GM19395 (cell line): Measurements from ENCODE around the gene TST.

ENCODE experiments used
- ATAC-seq: cut with Tn5 transposase; IDR thresholded peaks from one replicate; pipeline ENCODE4 v1.9.1; 2021; ENCODE audit warnings: mild to moderate bottlenecking, moderate library complexity; ENCODE audit not compliant: unreplicated experiment

TST gene

DNA sequence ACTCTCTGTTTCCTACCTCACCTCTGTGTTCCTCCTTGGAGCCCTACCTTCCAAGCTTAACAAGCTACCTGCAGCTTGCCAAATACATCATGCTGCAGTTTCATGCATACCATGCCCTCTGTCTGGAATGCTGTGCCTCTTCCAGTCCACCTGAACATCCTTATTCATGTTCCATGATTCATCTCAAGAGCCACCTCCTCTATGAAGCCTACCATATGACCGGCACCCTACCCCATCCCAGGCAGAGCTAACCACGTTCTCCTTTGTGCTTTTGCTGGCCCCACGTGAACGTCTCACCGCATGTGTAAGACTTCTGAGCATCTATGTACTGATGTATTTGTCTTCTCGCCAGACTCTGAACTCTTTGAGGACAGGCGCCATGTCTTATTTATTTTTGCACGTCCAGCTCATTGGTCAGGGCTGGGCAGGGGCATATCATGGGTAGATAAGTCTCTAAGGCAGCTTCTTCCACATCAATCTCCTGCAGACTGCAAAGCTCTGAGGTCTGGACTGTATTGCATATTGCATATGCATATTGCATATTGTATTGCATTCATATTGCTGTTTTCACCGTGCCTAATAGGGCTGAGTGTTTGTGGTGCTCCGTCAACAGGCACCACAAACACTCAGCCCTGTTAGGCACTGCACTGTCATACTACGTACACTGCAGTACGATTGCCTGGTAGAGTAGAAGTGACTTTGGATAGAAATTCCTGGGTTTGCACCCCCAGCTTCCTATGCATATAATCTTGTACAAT is 31.0 kb downstream of the TST start:
- ATAC-seq = no peak

DNA sequence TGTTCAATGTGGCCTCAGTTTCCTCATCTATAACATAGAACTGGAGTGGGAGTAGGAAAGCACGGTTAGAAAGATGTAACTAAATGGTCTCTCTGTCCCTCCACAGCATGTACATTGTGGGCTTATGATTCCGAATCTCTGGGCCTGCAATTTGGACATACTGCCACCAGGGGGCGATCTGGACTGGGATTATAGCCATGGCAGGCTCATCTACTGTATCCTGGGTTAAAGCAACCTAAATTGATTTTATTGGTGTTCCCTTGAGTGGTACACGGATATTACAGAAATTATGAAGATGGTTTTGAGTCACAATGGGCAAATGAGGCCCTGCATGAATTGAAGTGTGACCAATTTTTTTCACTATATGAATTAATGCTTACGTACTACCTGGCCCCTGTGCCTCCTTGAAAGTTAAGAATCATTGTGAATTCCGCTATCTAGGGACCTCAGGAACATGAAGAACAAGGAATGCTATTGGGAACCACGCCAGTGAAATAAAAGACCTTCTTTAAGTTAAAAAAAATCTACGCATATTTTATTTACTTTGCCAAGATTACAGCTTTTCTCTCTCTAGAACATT is 32.9 kb downstream of the TST start:
- ATAC-seq = no peak

DNA sequence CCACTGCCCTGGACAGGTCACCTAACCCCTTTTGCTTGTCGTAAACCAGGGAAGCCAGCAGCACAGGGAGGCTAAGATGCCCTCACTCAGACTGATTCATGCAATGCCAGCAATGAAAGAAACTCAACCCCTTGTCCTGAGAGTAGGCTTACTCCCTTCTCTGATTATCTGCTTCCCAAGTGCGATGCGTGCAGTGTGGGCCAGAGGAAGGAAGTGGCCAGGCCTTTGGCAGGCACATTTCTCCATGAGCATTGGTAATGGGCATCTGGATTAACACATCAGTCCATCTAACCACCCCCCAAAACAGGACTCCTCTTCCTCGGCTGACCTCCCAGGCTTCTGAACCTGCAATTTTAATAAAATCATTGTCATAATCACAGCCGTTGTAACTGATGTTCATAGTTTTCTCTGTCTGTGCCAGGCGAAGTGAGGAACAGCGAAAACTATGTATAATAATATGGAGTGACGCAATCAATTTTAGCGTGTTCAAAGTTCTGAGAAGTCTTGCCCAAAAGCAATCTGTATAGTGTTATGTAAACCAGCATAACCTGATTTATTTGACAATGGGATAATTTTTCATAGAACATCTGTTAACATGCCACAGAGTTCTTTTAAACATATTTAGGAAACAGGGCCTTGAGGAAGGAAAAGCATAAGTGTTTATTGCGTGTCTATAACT is 33.9 kb downstream of the TST start:
- ATAC-seq = no peak

DNA sequence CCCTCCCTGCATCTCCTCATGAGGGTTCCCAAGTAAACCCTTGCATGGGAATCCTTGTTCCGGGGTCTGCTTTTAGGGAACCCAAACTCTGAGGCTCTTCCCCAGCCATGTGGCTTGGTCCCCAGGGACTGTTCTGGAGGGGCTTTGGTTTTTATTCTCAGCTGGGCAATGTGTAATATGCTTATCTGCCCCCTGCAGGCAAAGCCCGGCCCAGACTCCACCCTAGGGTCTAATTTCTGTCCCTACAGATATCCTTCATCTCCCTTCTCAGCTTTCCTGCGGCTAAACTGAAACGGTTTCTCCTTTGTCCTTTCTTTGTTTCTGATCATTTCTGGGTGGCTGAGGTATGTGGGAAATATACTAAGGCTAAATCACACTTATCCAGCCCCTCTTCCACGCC is 37.1 kb downstream of the TST start:
- no peak for ATAC-seq

DNA sequence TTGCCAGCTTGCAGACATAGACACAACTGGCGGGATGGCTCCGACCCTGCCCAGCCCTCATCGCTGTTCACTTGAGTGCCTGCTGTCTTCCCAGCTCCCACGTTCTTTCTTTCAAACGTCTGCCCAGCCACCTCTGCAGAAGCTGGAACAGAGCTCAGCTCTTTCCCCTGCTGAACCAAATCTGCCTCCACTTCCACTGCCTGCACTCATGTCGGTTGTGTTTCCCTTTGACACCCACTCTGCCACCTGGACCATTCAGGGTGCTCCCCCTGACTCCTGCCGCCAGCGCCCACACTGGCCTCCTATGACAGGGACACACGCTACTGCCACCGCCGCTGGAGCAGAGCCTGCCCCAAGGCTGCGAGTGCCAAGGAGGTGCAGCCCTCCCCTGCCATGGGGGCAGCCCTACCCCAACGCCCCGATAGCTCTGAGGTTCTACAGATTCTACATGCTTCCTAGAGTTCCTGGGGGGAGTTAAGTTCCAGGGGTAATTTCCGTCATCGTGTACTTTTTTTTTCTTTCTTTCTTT is 37.9 kb downstream of the TST start:
- ATAC-seq = no peak

DNA sequence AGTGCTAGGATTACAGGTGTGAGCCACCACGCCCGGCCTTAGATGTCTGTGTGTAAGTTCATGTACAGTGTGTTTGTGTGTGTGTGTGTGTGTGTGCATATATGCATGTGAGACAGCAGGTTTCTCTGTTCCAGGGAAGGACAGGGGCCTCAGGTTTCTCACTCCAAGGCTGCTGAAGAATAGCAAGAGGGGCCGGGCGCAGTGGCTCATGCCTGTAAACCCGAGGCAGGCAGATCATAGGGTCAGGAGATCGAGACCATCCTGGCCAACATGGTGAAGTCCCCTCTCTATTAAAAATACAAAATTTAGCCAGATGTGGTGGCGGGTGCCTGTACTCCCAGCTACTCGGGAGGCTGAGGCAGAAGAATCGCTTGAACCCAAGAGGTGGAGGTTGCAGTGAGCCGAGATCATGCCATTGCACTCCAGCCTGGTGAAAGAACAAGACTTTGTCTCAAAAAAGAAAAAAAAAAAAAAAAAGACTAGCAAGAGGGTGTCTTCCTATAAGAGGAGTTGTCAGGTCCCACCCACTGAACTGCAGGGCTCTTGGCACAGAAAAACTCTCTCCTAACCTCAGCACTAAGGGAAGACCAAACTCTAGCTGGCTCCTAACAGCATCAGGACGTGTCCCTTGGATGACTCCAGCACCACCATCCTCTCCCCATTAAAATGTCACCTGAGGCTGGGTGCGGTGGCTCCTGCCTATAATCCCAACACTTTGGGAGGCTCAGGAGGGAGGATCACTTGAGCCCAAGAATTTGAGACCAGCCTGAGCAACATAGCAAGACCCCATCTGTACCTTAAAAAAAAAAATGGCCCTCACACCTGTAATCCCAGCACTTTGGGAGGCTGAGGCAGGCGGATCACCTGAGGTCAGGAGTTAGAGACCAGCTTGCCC is 40.0 kb downstream of the TST start:
- no peak for ATAC-seq

DNA sequence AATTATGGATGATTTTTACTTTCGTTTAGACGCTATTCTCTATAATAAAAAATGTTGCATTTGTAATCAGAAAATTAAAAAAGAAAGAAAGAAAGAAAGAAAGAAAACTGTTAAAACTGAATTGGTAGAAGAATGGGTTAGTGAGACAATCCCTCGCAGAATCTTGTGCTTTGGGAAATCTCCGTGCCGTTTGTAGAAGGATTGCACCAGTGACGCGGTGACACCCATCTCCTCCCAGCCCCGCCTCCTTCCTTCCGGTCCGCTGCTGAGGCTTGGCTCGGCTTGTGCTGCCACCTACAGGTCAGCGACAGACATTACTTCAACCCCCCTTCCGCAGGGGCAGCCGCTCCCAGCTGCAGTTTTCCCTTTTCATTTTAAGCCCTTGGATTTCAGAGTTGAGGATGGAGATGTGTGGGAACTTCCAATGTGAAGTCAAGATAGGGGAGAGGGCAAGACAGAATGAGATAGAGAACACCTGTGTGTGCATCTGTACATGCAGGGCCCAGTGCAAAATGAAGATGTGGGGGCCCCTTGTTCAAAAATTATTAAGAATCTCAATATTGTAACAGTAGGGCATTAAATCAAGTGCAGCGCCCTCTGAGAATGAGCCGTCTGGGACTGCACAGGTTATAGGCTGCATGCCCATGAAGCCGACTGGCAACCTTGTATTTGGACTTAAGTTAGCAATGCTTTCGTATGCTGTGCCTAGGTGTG is 41.1 kb downstream of the TST start:
- no peak for ATAC-seq

DNA sequence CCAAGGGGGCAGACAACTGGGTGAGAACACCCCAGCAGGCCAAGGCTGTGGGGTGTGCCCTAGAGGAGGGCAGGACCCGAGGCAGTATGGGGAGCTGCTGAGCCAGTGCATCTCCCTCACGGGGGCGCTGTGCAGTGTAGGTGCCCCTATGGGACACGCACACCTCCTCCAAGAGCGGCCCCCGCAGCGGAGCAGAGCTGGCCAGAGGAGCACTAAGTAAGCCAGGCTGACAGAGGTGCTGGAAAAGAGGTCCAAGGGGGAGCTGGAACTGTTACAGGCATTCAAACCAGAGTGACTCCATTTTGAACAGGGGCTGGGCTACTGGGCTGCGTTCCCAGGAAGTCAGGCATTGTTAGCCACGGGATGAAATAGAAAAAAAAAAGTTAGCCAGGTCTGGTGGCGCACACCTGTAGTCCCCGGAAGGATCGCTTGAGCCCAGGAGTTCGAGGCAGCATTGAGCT is 41.8 kb downstream of the TST start:
- ATAC-seq = no peak

DNA sequence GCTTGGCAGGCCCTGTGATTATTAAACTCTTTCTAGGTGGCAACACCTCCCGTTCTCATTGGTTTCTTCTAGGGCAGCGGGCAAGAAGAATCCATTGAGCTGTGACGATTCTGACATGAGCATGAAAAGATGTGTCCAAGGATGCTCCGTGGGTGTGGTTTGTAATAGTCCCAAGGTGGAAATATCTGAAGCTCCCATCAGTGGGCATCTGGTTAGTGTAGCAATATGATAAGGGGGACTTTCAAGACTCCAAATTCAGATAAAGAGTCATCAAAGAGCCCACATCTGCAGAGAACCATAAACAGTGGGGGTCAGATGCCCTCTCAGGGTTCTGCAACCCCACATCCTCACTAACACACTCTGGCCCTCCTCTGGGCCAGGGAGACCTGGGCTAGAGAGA is 42.6 kb downstream of the TST start:
- ATAC-seq = no peak

DNA sequence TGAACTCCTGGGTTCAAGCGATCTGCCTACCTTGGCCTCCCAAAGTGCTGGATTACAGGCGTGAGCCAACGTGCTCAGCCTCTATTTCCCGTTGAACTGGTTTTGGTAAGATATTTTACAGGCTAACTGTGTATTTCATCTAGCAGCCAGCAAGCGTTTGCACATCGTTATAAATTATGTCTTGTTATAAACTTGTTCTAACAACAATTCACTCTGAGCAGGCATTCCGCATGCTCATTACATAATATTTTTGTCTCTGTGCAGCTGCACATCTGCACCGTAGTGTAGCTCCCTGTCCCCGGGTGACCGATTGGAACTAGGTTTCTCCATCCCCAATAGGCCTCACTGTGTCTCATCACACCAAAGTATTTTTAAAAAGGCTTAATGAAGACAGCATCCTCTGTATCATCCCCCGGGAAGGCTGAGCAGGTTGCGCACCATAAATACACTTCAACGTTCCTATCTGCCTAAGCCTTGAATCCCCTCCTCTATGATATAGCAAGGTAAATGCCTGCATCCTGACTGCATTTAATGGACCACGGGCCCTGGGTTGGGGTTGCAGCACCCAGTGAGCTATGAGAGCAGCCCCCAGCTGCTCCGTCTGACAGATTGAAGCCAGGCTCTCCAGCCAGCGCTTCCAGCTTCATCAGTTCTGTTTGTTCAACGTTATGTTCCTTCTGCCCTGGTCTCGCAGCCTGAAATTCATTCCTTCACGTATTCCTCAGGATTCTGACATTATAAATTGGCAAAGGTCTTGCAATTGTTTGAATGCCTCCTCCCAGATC is 47.7 kb downstream of the TST start:
- ATAC-seq = no peak

DNA sequence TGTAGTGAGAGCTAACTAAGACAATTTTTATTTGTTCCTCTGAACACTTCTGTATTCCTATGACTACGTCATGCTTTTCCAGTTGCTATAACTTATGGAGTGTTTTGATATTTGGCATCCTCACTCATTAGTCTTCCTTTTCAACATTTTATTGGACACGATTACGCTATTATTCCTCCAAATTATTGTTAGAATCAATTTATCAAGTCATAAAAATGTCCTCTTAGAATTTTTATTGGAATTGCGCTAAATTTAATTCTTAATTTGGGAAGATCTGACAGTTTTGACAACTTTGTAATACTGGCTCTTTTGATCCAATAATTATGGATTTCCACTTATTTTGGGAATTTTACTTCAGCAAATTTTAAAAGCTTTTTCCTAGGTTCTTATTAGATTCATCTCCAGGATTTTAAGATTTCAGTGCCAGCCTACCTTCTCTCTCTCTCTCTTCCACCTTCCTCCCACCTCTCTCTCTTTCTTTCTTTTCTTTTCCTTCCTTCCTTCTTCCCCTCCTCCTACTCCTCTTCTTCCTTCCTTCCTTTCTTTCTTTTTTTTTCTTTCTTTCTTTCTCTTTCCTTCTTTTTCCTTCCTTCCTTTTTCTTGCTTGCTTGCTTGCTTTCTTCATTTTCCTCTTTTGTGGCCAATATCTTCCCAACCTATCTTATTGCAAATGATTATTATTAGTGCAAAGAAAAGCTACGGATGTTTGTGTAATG is 50.8 kb downstream of the TST start:
- ATAC-seq = no peak

DNA sequence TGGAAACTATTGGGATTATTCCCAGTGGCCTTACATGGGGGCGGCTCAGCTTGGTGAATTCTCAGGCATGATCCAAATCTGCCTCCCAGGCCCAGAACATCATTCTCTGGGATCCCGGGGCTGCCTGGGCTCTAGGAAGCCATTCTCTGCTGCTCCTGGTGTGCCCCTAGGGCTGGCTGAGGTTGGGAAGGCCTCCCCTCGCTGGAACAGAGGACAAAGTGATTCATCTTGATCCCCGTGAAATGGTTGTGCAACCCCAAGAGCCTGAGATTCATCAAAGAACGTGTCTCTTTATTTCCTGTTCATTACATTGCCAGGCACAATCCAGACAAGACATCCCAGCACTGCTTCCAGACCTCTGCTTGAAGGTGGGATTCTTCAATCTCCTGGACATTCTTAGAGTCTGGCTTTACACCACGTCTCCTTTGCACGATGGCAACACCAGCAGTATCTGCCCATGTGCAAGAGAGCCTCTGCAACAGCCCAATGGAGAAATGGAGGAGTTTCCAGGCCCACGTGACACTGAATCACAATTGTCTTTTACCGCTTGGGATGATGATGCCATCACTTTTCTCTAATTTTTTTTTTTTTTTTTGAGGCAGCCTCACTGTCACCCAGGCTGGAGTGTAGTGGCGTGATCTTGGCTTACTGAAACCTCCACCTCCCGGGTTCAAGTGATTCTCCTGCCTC is 52.3 kb downstream of the TST start:
- no peak for ATAC-seq

DNA sequence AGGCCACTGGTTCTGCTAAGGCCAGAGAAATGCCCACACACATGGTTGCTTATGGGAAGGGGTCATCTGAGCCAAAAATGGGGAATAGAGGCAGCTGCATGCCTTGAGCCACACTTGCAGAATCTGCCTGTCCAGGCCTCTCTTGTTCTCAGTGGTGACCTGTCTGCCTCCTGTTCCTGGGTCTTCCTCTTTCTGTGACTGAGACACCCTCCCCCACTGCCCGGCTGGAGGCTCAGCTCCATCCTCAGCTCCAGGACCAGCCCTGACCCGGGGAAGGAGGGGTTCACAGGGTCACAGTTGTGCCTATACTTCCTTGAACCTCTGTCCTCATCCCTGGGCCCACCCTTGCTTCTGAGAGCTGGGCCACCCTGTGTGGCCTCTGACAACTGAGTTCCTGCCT is 53.6 kb downstream of the TST start:
- no peak for ATAC-seq

DNA sequence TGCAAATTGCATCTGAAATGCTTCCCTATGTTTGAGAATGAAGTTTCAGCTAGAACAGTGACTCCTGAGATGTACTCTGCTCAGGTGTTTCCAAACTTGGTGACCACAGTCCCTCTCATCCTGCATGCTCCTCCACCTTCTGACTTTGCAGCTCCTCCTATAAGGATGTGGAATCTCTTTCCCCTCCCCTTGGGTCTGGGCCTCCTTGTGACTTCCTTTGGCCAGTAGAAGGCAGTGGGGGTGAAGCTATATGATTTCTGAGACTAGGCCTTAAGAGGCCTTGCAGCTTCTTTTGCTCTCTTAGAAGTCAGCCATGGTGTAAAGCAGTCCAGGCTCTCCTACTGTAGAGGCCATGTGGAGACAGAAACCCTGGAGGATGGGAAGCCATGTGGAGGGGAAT is 55.1 kb downstream of the TST start:
- ATAC-seq = no peak

DNA sequence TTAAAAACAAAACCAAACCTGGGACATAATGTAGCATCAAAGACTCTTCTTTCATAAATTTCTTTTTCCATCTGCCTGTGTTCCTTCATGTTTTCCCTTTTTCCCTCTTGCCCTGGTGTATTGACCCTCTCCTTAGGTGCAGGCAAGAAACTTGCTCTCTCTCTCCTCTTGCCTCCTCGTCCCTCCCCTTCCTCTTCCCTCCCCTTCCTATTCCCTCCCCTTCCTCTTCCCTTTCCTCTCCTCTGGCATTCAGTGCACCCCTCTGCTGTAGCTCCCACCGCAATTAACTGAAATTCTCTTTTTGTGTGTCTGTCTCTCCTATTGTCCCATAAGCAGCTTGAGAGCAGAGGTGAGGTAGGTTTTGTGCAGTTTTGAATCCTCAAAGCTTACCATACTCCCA is 55.9 kb downstream of the TST start:
- no peak for ATAC-seq

DNA sequence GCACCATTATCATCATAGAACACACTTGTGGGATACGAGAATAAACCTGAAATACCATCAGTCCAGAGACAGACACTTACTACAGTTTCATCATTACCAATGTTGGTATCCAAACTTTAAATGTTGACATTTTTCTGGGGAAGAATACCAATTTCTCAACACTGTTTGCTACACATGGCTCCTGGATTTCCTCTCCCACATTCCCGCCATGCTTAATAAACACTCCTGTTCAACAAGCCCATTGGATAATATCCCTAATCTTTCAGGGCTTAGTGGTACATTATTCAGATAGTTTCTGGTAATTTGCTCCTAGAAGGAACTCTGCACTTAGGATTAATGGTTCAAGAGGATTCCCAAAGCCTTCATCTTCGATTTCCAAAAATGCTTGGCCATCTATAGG is 57.6 kb downstream of the TST start:
- ATAC-seq = no peak
